LHCN-M2 (cell line): Measurements from ENCODE around the gene ALDH1A3. TPM values are rescaled to one million over a fixed set of nuclear protein-coding genes. Genes with fewer than 3 reads are reported as not detected.
A peak's percentile ranks its signal among the peaks of the same experiment; 100 is the strongest.

Experiments
- DNase-seq: peaks from one replicate; pipeline ENCODE4 v3.0.0-alpha.2; 2012; ENCODE audit warnings: low read depth
- total RNA-seq: library from RNA; depleted of rRNA; stranded (reverse); fragments of >200 nt; gene quantifications from 2 replicates; pipeline ENCODE4 v1.2.3, GENCODE V29; 2014

The ALDH1A3 gene
- total RNA-seq, 1 experiment from 2014 or later, result 0.11 TPM

- DNase-seq, result no peak
Observed at GRCh38 chr15:100901702-100902435, 22.2 kb downstream of the ALDH1A3 start.

- DNase-seq, result peak; percentile 30
Observed at GRCh38 chr15:100902436-100903167, 23.0 kb downstream of the ALDH1A3 start.

DNA sequence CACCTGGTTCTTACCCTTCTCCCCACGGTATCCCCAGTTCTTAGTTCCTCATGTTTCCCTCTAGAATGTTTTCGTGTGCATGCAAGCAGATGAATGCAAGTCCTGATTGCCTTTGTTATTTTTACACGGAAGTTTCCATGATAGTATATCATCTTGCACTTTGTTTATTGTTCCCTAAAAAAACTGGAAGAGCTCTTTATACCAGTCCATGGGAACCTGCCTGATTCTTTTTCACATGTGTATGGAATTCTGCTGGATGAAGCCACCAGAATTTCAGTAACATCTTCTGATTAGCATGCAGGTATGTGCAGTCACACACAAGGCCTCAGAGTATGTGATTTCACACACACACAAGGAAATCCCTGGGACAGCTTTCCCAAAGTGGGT, 23.5 kb downstream of the ALDH1A3 start:
- DNase-seq, result no peak

DNA sequence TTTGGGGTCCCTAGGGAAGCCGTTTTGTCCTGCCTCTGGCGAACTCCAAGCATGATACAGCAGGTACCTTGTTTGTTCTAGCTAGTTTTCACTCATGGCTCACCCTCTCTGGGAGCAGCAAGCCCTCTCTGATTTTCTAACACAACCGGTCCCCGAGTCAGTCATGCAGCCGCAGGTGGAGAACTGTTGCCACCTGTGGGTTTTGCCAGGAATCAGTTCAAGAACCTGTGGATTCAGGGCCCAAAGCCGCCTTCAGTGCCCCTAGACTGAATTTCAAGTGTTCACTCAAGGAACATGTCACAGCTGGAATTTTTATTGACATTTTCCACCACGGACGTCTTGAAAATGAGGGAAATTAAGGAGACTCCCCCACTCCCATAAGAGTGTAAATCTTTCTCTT, 26.2 kb downstream of the ALDH1A3 start:
- DNase-seq, result no peak

DNA sequence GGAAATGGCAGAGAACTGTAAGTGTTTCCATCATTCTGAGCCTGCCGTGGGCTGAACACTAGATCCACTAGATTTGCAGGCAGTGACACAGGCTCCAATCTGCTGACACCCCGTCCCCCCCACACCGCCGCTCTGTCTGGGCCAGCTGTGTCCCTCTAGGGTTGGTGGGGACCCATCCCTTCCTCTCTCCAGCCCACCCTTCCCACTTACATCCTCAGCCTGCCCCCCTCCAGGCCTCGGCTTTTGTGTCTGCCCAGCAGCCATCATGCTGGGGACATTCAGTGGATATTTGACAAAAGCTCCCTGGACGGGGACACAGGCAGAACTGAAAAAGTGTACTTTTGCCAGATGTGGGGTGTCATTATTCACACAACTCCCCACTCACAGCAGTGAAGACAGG, 28.8 kb downstream of the ALDH1A3 start:
- DNase-seq, result no peak

- no peak for DNase-seq
Observed at GRCh38 chr15:100909565-100909964, 29.9 kb downstream of the ALDH1A3 start.

GRCh38 chr15:100909989-100910955, 30.6 kb downstream of the ALDH1A3 start:
- no peak for DNase-seq

- no peak for DNase-seq
Observed at GRCh38 chr15:100911086-100911485, 31.5 kb downstream of the ALDH1A3 start.

GRCh38 chr15:100913961-100914360, 34.3 kb downstream of the ALDH1A3 start:
- no peak for DNase-seq

DNA sequence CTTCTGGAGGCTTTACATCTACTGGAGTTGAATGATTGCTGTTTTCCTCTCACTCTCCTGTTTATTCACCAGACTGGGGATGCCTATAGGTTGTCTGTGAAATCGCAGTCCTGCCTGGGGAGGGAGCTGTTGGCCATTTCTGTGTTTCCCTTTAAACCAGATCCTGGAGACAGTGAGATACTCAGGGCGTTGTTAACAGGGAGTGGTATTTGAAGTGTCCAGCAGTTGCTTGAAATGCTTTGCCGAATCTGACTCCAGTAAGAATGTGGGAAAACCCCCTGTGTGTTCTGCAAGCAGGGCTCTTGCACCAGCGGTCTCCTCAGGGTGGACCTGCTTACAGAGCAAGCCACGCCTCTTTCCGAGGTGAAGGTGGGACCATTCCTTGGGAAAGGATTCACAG, 35.2 kb downstream of the ALDH1A3 start:
- no peak for DNase-seq

- DNase-seq, result no peak
Observed at GRCh38 chr15:100918034-100918689, 38.5 kb downstream of the ALDH1A3 start.

GRCh38 chr15:100918690-100919480, 39.3 kb downstream of the ALDH1A3 start, which contains the start of gene LRRK1:
TSS of gene LRRK1 (plus strand) at chr15:100919357. CDS start at chr15:100924633, 5,276 bp downstream.
- no peak for DNase-seq

DNA sequence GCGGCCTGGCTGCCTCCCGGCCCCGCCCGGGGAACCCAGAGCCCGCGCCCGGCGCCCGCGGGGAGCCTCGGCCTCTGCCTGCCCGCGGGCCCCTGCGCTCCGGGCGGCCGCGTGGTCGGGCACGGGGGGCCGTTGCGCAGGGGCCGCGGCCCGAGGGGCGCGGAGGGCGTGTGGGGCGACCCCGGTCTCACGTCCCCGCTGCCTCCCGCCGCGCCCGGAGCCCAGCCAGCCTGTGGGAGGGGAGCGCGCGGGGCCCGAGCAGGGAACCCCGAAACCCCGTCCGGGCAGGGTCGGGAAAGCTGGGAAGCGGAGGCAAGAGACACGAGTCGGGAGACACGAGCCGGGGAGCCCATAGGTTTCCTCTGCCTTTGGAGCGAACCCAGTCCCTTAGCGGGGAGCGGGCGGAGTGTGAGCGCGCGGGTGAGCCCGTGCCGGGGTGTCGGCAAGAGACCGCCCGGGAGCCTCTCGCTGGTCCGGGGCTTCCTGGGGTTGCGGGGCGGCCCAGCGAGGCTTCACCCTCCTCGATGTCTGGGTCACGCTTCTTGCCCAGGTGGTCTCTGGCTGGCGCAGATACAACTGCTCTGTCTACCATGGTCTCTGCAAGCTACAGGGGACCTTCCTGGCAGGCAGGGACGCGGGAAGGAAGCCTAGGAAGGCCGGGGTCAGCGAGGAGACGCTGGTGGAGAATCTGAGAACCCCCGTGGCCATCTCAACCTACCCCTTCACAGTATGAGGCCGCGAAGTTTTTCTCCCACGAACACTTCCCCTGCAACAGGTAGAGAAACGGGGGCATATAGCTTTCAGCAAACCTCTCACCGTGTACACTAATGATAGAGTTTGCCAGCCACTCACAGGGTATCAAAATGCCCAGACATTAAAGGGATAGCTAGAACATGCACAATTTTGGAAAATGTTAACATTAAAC, 40.1 kb downstream of the ALDH1A3 start:
- no peak for DNase-seq

DNA sequence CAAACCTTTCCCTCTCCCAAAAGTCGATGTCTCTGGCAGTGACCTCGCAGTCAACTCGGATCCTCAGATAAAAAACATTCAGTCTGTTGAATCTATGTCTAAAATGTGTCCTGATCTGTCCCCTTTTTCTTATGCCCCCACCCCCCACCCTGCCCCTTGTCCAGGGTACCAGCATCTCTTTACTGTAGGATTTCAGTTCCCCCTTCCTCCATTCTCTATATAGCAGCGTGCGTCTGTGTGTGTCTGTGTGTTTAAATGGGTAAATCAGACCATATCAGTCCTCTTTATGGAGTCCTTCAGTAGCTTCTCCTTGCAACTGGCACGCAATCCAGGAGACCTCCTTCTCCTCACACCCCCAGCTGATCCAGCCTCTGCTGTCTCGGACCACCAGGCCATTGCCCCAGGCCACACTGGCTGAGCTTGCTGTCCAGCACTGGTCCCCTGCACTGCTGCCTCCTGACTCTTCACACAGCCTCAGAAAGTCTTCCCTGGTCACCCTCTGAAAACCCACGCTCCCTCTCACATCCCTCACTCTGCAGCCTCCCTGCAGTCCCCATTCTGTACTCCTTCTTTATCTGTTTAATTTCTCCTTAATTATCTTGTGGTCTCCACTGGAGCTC, 41.0 kb downstream of the ALDH1A3 start:
- no peak for DNase-seq

- no peak for DNase-seq
Observed at GRCh38 chr15:100922192-100923040, 42.8 kb downstream of the ALDH1A3 start.

GRCh38 chr15:100923076-100923475, 43.4 kb downstream of the ALDH1A3 start:
- no peak for DNase-seq

DNA sequence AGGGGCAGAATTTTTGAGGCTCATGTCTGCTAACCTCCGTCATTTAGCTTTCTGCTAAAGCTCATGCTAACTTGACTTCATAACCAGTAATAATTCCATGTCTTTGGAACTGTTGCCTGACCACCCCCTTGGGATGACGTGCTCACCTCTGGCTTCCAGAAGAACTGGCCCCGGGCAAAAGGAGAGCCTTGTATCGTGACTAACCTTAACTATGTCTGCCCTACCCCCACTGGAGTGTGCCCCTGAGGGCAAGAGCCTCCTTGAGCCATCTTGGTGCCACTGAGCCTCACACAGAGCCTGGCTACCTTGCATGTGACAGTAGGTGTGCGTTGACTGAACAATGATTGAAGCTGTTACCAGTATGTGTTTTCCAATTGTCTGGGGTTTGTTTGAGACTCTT, 44.3 kb downstream of the ALDH1A3 start:
- no peak for DNase-seq

DNA sequence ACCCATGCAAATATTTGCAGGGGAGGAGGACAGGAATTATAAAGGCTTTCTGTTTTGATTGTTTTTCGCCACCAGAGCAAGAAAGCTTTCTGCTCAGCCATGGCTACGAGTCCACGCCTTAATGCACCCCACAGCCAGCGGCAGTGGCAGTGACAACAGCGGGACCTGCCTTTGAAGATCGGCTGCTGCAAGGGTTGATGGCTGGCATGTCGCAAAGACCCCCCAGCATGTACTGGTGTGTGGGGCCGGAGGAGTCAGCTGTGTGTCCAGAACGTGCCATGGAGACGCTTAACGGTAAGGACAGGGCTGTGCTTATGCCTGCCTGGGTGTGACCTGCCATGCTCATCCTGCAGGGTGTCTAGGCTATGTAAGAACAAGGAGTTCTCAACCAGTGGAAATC, 44.8 kb downstream of the ALDH1A3 start:
- DNase-seq, result no peak
